ENCODE data around the gene LMLN. TPM values are rescaled to one million over a fixed set of nuclear protein-coding genes. Genes with fewer than 3 reads are reported as not detected.

The LMLN gene
- total and polyA plus RNA-seq, 2 of the 13 experiments (the other 11 are each of a cell fraction or from before 2014, with no cell fraction given) = 1.2 to 1.8 TPM

DNA sequence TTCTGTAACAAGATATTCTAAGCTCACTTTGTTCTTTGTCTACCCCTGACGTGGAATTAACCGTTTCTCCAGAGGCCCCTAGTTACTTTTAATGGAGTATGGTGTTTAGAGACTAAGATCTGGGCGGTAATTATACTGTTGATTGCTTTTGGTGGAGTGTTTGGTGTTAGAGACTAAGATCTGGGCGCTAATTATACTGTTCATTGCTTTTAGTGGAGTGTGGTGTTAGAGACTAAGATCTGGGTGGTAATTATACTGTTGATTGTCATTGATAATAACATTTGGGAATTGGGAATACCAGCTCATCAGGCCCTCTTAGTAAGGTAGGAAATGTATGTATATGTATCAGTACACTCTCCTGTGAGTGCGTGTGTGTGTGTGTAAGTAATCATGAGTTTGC is 66.6 kb downstream of the LMLN start (continued):
- TF ChIP-seq, protein P1, sequence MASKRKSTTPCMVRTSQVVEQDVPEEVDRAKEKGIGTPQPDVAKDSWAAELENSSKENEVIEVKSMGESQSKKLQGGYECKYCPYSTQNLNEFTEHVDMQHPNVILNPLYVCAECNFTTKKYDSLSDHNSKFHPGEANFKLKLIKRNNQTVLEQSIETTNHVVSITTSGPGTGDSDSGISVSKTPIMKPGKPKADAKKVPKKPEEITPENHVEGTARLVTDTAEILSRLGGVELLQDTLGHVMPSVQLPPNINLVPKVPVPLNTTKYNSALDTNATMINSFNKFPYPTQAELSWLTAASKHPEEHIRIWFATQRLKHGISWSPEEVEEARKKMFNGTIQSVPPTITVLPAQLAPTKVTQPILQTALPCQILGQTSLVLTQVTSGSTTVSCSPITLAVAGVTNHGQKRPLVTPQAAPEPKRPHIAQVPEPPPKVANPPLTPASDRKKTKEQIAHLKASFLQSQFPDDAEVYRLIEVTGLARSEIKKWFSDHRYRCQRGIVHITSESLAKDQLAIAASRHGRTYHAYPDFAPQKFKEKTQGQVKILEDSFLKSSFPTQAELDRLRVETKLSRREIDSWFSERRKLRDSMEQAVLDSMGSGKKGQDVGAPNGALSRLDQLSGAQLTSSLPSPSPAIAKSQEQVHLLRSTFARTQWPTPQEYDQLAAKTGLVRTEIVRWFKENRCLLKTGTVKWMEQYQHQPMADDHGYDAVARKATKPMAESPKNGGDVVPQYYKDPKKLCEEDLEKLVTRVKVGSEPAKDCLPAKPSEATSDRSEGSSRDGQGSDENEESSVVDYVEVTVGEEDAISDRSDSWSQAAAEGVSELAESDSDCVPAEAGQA (IDR thresholded peaks at IDR 0.05; ENCODE audit: low read depth) = no peak
- TF ChIP-seq, protein P1 (CRISPR knock-in tag; IDR thresholded peaks at IDR 0.05; ENCODE audit: borderline replicate concordance) = no peak
- no peak for TF ChIP-seq DMTF1 (CRISPR knock-in tag; IDR thresholded peaks at IDR 0.05)
- TF ChIP-seq ZFP36 (IDR thresholded peaks at IDR 0.05; ENCODE audit: borderline replicate concordance, low read depth, low read length, partially characterized antibody) = no peak
- no peak for TF ChIP-seq RAD21 (CRISPR knock-in tag; IDR thresholded peaks at IDR 0.05)

Data from HepG2 (cell line).